HL-60 (cell line): ENCODE data around the gene PNKP.

Experiments
- GABPA ChIP-seq: IDR thresholded peaks from 2 replicates; pipeline ENCODE4 v1.6.1; 2012; ENCODE audit warnings: low read depth
- POLR2AphosphoS5 ChIP-seq: IDR thresholded peaks from 2 replicates; pipeline ENCODE4 v1.6.1; 2012; ENCODE audit warnings: low read depth
- SPI1 ChIP-seq: IDR thresholded peaks from 2 replicates; pipeline ENCODE4 v1.6.1; 2012; ENCODE audit warnings: low read depth, mild to moderate bottlenecking, borderline replicate concordance
- TF ChIP-seq, protein P1 (sequence below): IDR thresholded peaks from one replicate; pipeline ENCODE4 v1.5.1; 2011; ENCODE audit warnings: low read length, control low read depth, inconsistent platforms; ENCODE audit not compliant: insufficient read depth
- TF ChIP-seq, protein P2 (sequence below): IDR thresholded peaks from 2 replicates; pipeline ENCODE4 v1.6.1; 2012; ENCODE audit warnings: low read depth; ENCODE audit not compliant: insufficient replicate concordance

DNA sequence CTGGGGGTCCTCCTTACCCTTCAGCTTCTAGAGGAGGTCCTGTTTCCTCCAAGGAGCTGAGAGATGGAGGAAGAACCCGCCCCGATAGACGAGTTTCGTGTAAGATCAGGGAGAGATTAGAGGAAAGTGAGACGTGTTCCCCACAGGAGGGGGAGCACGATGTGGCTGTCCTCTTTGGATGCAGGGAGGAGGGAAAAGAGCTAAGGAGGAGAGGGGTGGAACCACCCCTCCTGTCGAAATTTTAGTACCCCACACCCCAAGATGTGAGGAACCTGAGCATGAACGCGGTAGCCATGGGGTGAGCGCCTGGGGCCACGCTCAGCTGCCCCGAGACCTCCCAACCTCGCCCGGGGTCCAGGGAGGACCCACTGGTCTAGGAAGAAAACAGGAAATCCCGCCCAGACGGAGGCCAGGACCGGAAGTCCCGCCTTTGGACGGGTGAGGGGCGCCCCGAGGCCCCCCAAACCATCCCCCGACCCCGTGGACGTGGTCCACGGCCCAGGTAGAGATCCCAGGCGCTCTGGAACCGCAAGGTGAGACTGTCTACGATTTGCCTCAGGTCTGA lies 8.6 kb upstream of the PNKP start:
- TF ChIP-seq POLR2AphosphoS5 (no peak), GABPA (peak; percentile 88), SPI1 (peak; percentile 65; the same call in 1 of the 2 replicates)
- TF ChIP-seq, protein P1, sequence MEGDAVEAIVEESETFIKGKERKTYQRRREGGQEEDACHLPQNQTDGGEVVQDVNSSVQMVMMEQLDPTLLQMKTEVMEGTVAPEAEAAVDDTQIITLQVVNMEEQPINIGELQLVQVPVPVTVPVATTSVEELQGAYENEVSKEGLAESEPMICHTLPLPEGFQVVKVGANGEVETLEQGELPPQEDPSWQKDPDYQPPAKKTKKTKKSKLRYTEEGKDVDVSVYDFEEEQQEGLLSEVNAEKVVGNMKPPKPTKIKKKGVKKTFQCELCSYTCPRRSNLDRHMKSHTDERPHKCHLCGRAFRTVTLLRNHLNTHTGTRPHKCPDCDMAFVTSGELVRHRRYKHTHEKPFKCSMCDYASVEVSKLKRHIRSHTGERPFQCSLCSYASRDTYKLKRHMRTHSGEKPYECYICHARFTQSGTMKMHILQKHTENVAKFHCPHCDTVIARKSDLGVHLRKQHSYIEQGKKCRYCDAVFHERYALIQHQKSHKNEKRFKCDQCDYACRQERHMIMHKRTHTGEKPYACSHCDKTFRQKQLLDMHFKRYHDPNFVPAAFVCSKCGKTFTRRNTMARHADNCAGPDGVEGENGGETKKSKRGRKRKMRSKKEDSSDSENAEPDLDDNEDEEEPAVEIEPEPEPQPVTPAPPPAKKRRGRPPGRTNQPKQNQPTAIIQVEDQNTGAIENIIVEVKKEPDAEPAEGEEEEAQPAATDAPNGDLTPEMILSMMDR = no peak
- TF ChIP-seq, protein P2, sequence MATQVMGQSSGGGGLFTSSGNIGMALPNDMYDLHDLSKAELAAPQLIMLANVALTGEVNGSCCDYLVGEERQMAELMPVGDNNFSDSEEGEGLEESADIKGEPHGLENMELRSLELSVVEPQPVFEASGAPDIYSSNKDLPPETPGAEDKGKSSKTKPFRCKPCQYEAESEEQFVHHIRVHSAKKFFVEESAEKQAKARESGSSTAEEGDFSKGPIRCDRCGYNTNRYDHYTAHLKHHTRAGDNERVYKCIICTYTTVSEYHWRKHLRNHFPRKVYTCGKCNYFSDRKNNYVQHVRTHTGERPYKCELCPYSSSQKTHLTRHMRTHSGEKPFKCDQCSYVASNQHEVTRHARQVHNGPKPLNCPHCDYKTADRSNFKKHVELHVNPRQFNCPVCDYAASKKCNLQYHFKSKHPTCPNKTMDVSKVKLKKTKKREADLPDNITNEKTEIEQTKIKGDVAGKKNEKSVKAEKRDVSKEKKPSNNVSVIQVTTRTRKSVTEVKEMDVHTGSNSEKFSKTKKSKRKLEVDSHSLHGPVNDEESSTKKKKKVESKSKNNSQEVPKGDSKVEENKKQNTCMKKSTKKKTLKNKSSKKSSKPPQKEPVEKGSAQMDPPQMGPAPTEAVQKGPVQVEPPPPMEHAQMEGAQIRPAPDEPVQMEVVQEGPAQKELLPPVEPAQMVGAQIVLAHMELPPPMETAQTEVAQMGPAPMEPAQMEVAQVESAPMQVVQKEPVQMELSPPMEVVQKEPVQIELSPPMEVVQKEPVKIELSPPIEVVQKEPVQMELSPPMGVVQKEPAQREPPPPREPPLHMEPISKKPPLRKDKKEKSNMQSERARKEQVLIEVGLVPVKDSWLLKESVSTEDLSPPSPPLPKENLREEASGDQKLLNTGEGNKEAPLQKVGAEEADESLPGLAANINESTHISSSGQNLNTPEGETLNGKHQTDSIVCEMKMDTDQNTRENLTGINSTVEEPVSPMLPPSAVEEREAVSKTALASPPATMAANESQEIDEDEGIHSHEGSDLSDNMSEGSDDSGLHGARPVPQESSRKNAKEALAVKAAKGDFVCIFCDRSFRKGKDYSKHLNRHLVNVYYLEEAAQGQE = no peak
